Uterus (tissue), 2 donors: ENCODE measurements around the gene PLA2G10.

ENCODE experiments used
- POLR2A ChIP-seq, 2 donors: fragments of 450-650 bp; IDR thresholded peaks; one replicate each; pipeline ENCODE4 v1.6.1; 2016; ENCODE audit warnings: antibody characterized with exemption in 2 of 2, mild to moderate bottlenecking in 1 of 2, moderate library complexity in 1 of 2
- TF ChIP-seq, protein P1 (sequence below), 4 experiments: fragments of 200-600 bp in 2 of 4; fragments of 450-650 bp in 2 of 4; sonication (generic) in 2 of 4; IDR thresholded peaks; one replicate each; pipeline ENCODE4 v1.5.1; 2016 to 2019; ENCODE audit warnings: antibody characterized with exemption in 4 of 4, mild to moderate bottlenecking in 2 of 4, moderate library complexity in 1 of 4

- TF ChIP-seq, protein P1, sequence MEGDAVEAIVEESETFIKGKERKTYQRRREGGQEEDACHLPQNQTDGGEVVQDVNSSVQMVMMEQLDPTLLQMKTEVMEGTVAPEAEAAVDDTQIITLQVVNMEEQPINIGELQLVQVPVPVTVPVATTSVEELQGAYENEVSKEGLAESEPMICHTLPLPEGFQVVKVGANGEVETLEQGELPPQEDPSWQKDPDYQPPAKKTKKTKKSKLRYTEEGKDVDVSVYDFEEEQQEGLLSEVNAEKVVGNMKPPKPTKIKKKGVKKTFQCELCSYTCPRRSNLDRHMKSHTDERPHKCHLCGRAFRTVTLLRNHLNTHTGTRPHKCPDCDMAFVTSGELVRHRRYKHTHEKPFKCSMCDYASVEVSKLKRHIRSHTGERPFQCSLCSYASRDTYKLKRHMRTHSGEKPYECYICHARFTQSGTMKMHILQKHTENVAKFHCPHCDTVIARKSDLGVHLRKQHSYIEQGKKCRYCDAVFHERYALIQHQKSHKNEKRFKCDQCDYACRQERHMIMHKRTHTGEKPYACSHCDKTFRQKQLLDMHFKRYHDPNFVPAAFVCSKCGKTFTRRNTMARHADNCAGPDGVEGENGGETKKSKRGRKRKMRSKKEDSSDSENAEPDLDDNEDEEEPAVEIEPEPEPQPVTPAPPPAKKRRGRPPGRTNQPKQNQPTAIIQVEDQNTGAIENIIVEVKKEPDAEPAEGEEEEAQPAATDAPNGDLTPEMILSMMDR (IDR thresholded peaks at IDR 0.05): no peak
- TF ChIP-seq POLR2A (IDR thresholded peaks at IDR 0.05): no peak
Measured at GRCh38 chr16:14669776-14670175, 24.3 kb downstream of the PLA2G10 start.
